Smooth muscle cell of the brain vasculature (primary cell): ENCODE results near the gene DHFR.
"Not testable (repeated sequence)": the region's sequence is repeated elsewhere in the genome, so short reads cannot be mapped to it uniquely, and the experiment has no call there.

Experiments
- DNase-seq: peaks from one replicate; pipeline ENCODE4 v3.0.0-alpha.2; 2012; ENCODE audit warnings: low read depth, low spot score

DHFR gene

GRCh38 chr5:80597500-80597899, 57.3 kb downstream of the DHFR start:
- DNase-seq: no peak

- DNase-seq: no peak
Measured at GRCh38 chr5:80594810-80595209, 60.0 kb downstream of the DHFR start.

GRCh38 chr5:80592761-80593160, 62.0 kb downstream of the DHFR start:
- DNase-seq: no peak

- DNase-seq: no peak
Measured at GRCh38 chr5:80592105-80592504, 62.7 kb downstream of the DHFR start.

GRCh38 chr5:80591352-80591751, 63.4 kb downstream of the DHFR start:
- no peak for DNase-seq

GRCh38 chr5:80590766-80591165, 64.0 kb downstream of the DHFR start:
- no peak for DNase-seq

- DNase-seq: no peak
Measured at GRCh38 chr5:80588858-80589540, 65.8 kb downstream of the DHFR start.

GRCh38 chr5:80584770-80585169, 70.0 kb downstream of the DHFR start:
- DNase-seq: no peak

GRCh38 chr5:80580291-80580690, 74.5 kb downstream of the DHFR start:
- not testable (repeated sequence) for DNase-seq

GRCh38 chr5:80579050-80579449, 75.7 kb downstream of the DHFR start:
- DNase-seq: no peak

- no peak for DNase-seq
Measured at GRCh38 chr5:80577707-80578106, 77.1 kb downstream of the DHFR start.

- DNase-seq: no peak
Measured at GRCh38 chr5:80576383-80576782, 78.4 kb downstream of the DHFR start.
